HFFc6 (cell line): ENCODE results near the gene VAV3. TPM values are rescaled to one million over a fixed set of nuclear protein-coding genes. Genes with fewer than 3 reads are reported as not detected.

Experiments used
- DNase-seq: peaks from one replicate; pipeline ENCODE4 v3.0.0-alpha.2; 2018
- H3K27ac Mint-ChIP-seq: 2 replicates; pipeline ENCODE4 v1.8.0; 2020; ENCODE audit warnings: mild to moderate bottlenecking, mixed read lengths
- H3K27me3 Mint-ChIP-seq: 2 replicates; pipeline ENCODE4 v1.8.0; 2021; ENCODE audit warnings: mild to moderate bottlenecking, moderate library complexity, mixed read lengths; ENCODE audit not compliant: insufficient read depth
- H3K36me3 Mint-ChIP-seq: 2 replicates; pipeline ENCODE4 v1.8.0; 2021; ENCODE audit warnings: low read depth, mixed read lengths
- H3K4me1 Mint-ChIP-seq: 2 replicates; pipeline ENCODE4 v1.8.0; 2020; ENCODE audit warnings: low read depth, mixed read lengths
- H3K4me3 Mint-ChIP-seq: 2 replicates; pipeline ENCODE4 v1.8.0; 2020; ENCODE audit warnings: mild to moderate bottlenecking, moderate library complexity, mixed read lengths
- H3K9me3 Mint-ChIP-seq: 2 replicates; pipeline ENCODE4 v1.8.0; 2020; ENCODE audit warnings: mild to moderate bottlenecking, mixed read lengths
- total RNA-seq, 6 experiments: library from RNA; stranded (reverse); fragmentation: NEBNext Ultra II Directional; extraction: Animal tissue kit (Norgen Biotek cat#: 25700); gene quantifications; 2 replicates in 1 of 6; 3 replicates in 5 of 6; pipeline ENCODE4 v1.2.3, GENCODE V29; 2021
- TF ChIP-seq, protein P1 (sequence below): fragments of 200-600 bp; sonication (generic); IDR thresholded peaks from 2 replicates; pipeline ENCODE4 v1.5.0; 2021; ENCODE audit warnings: antibody characterized with exemption, mild to moderate bottlenecking

The VAV3 gene
- total RNA-seq, 6 experiments from 2014 or later = not detected

DNA sequence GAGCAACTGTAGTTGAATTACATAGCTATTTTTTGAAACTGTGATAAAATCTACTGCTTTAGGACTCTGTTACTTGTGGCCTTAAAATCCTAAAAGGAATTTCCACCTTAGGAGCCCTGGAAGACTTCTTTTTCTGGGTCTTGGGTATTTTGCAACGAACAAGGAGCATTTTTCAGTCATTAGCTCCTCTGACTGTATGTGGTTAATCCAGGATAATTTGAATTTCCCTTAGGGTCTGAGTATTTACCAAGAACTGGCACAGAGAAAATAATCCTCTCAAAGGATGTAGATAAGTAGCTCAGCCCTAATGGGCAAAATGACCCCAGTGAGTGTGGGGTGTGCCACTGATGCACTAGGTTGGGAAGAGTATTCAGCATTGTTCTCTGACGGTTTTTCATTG, 170.4 kb downstream of the VAV3 start:
- no peaks in the 10 kb centered on the region for H3K36me3 Mint-ChIP-seq
- DNase-seq = no peak
- no peak overlapping the region for H3K4me3 Mint-ChIP-seq
- H3K4me1 Mint-ChIP-seq = no peaks in the 10 kb centered on the region
- TF ChIP-seq, protein P1, sequence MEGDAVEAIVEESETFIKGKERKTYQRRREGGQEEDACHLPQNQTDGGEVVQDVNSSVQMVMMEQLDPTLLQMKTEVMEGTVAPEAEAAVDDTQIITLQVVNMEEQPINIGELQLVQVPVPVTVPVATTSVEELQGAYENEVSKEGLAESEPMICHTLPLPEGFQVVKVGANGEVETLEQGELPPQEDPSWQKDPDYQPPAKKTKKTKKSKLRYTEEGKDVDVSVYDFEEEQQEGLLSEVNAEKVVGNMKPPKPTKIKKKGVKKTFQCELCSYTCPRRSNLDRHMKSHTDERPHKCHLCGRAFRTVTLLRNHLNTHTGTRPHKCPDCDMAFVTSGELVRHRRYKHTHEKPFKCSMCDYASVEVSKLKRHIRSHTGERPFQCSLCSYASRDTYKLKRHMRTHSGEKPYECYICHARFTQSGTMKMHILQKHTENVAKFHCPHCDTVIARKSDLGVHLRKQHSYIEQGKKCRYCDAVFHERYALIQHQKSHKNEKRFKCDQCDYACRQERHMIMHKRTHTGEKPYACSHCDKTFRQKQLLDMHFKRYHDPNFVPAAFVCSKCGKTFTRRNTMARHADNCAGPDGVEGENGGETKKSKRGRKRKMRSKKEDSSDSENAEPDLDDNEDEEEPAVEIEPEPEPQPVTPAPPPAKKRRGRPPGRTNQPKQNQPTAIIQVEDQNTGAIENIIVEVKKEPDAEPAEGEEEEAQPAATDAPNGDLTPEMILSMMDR = no peak
- no peaks in the 10 kb centered on the region; the same call in none of the 2 replicates for H3K27me3 Mint-ChIP-seq
- H3K9me3 Mint-ChIP-seq = no peaks in the 10 kb centered on the region
- no peak overlapping the region for H3K27ac Mint-ChIP-seq

GRCh38 chr1:107793896-107794453, 171.0 kb downstream of the VAV3 start:
- TF ChIP-seq, protein P1 = no peak
- Mint-ChIP-seq H3K36me3 (no peaks in the 10 kb centered on the region), H3K4me1 (no peaks in the 10 kb centered on the region), H3K9me3 (no peaks in the 10 kb centered on the region), H3K4me3 (no peak overlapping the region), H3K27me3 (peaks cover 2% of the 10 kb centered on the region), H3K27ac (no peak overlapping the region)
- no peak for DNase-seq

- Mint-ChIP-seq H3K4me3 (no peak overlapping the region), H3K27ac (no peak overlapping the region), H3K27me3 (peaks cover 8% of the 10 kb centered on the region), H3K36me3 (no peaks in the 10 kb centered on the region), H3K9me3 (no peaks in the 10 kb centered on the region), H3K4me1 (no peaks in the 10 kb centered on the region)
- TF ChIP-seq, protein P1 = no peak
- DNase-seq = no peak
Observed at GRCh38 chr1:107791348-107791747, 173.6 kb downstream of the VAV3 start.

DNA sequence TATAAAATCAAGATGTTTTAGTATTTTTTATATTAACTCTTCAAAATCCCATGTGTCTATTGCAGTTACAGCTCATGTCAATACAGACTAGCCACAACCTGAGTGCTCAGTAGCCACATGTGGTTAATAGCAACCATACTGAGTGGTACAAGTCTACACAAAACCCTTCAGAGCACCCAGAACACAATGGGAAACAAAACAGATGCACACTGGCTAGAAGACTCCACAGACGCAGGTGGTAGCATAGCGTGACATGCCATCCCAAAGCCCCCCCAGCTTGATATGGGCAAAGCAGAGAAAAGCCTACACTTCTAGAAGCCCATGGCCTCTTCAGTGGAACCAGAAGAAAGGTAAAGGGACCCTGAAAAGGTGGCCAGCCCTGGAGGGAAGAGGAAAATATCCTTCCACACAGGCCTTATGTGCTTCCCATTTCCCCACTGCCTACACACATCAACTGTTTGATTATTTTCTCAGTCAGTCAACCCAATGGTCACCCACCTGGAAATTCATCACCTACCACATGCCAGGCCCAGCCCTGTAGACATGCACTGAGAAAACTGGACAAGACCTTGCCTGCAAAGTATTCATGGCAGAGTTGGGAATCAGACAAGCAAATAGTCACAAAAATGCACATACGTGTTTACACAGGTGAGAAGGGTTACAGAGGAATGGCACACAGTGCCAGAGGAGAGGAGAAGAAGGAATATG, 175.0 kb downstream of the VAV3 start:
- no peak overlapping the region for H3K27ac Mint-ChIP-seq
- TF ChIP-seq, protein P1 = no peak
- no peak for DNase-seq
- peaks cover 8% of the 10 kb centered on the region for H3K27me3 Mint-ChIP-seq
- H3K4me3 Mint-ChIP-seq = no peak overlapping the region
- no peaks in the 10 kb centered on the region for H3K4me1 Mint-ChIP-seq
- H3K9me3 Mint-ChIP-seq = no peaks in the 10 kb centered on the region
- H3K36me3 Mint-ChIP-seq = no peaks in the 10 kb centered on the region

DNA sequence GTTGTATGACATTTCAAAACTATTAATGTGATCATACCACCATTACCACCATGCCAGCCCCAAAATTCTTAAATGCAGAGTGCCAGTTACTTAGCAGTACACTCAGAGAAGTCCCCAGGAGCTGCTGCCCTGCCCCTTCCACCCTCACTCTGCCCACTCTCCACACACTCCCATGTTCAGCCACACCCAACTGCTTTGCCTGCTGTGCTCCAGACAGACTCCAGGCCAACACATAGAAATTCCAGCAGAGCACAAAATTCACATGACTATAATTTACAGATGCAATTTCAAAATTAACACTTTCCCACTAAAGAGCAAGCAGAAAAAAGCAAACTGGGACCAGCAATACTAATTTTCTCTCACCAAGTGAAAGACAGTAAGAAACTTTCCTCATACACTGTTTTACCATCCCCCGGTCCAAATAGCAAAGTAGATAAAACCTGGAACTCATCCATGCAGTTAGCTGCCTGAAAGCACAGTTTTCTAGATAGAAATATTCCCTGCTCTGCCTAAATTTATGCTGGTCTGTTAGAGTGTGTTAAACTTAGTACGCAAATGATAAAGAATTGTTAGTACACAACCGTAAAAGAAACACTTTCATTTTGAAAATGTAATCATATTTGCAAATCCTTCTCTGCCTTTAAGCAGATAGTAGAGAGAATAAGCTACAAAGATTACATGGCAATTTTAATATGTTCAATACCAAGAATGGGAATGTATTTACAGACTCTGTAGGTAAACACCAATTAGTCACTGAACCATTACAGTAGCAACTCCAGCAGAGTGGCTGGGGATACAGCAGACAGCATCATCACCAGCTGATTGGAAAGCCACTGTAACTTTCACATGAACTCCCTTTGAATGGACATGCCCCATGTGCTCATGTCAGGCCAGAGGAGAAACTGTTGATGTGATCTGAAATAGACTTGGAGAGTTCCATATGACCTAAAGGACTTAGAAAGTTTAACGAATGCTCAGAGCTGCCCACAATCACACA, 176.5 kb downstream of the VAV3 start:
- Mint-ChIP-seq H3K27ac (no peak overlapping the region), H3K9me3 (no peaks in the 10 kb centered on the region), H3K4me1 (no peaks in the 10 kb centered on the region), H3K36me3 (no peaks in the 10 kb centered on the region), H3K4me3 (no peak overlapping the region), H3K27me3 (peaks cover 8% of the 10 kb centered on the region)
- no peak for DNase-seq
- TF ChIP-seq, protein P1 = no peak
